ENCODE measurements around the gene METTL21C.

The METTL21C gene

GRCh38 chr13:102645701-102646100, 49.1 kb downstream of the METTL21C start:
- ATAC-seq, result no peak
- TF ChIP-seq ZNF8 (CRISPR knock-in tag; IDR thresholded peaks at IDR 0.05), result no peak
- no peak for TF ChIP-seq RARB (CRISPR knock-in tag; IDR thresholded peaks at IDR 0.05)
- no peak for TF ChIP-seq GLIS3 (CRISPR knock-in tag; IDR thresholded peaks at IDR 0.05)
- no peak for TF ChIP-seq ZFP3 (CRISPR knock-in tag; IDR thresholded peaks at IDR 0.05)
- TF ChIP-seq TCF4 (CRISPR knock-in tag; IDR thresholded peaks at IDR 0.05; ENCODE audit: borderline replicate concordance), result no peak
- TF ChIP-seq ARNTL (CRISPR knock-in tag; IDR thresholded peaks at IDR 0.05; ENCODE audit: borderline replicate concordance, low read depth), result no peak
- no peak for TF ChIP-seq CREB5 (CRISPR knock-in tag; IDR thresholded peaks at IDR 0.05; ENCODE audit: low read depth)
- TF ChIP-seq TSHZ2 (CRISPR knock-in tag; IDR thresholded peaks at IDR 0.05), result no peak
- no peak for TF ChIP-seq CSRNP3 (CRISPR knock-in tag; IDR thresholded peaks at IDR 0.05)
- TF ChIP-seq BACH2 (CRISPR knock-in tag; IDR thresholded peaks at IDR 0.05; ENCODE audit: borderline replicate concordance), result no peak
- no peak for TF ChIP-seq CSDC2 (CRISPR knock-in tag; IDR thresholded peaks at IDR 0.05)
- TF ChIP-seq TOX (CRISPR knock-in tag; IDR thresholded peaks at IDR 0.05; ENCODE audit: borderline replicate concordance), result no peak
- no peak for TF ChIP-seq ZC3H10 (CRISPR knock-in tag; IDR thresholded peaks at IDR 0.05)
- TF ChIP-seq ESRRG (CRISPR knock-in tag; IDR thresholded peaks at IDR 0.05), result no peak
- TF ChIP-seq ZNF565 (CRISPR knock-in tag; conservative IDR thresholded peaks at IDR 0.05; ENCODE audit: low read depth), result no peak
- no peak for TF ChIP-seq ZFP30 (CRISPR knock-in tag; IDR thresholded peaks at IDR 0.05)
- no peak for TF ChIP-seq PPARA (CRISPR knock-in tag; IDR thresholded peaks at IDR 0.05; ENCODE audit: borderline replicate concordance)
- no peak for TF ChIP-seq ISL1 (CRISPR knock-in tag; IDR thresholded peaks at IDR 0.05)
- no peak for TF ChIP-seq PATZ1 (CRISPR knock-in tag; IDR thresholded peaks at IDR 0.05; ENCODE audit: borderline replicate concordance)

- no peak for TF ChIP-seq TSHZ2 (CRISPR knock-in tag; IDR thresholded peaks at IDR 0.05)
- no peak for ATAC-seq
These were observed 51.2 kb downstream of the METTL21C start for GRCh38 chr13:102643656-102644055.

GRCh38 chr13:102642475-102642874, 52.4 kb downstream of the METTL21C start:
- no peak for ATAC-seq
- TF ChIP-seq TCF4 (CRISPR knock-in tag; IDR thresholded peaks at IDR 0.05; ENCODE audit: borderline replicate concordance) (no peak), RARB (CRISPR knock-in tag; IDR thresholded peaks at IDR 0.05) (no peak), SNAI2 (CRISPR knock-in tag; IDR thresholded peaks at IDR 0.05) (no peak), POU6F1 (CRISPR knock-in tag; IDR thresholded peaks at IDR 0.05; ENCODE audit: borderline replicate concordance, low read depth) (no peak), PATZ1 (CRISPR knock-in tag; IDR thresholded peaks at IDR 0.05; ENCODE audit: borderline replicate concordance) (no peak), ZFP30 (CRISPR knock-in tag; IDR thresholded peaks at IDR 0.05) (no peak), ZNF8 (CRISPR knock-in tag; IDR thresholded peaks at IDR 0.05) (no peak), CREB5 (CRISPR knock-in tag; IDR thresholded peaks at IDR 0.05; ENCODE audit: low read depth) (no peak), CSRNP3 (CRISPR knock-in tag; IDR thresholded peaks at IDR 0.05) (no peak)

Data from SK-N-SH treated with all-trans-retinoic acid at 6 μM for 48 hours (cell line).